Lower leg skin (tissue), 3 donors: ENCODE results near the gene TMEM242.

ENCODE experiments used
- CTCF ChIP-seq, 3 donors: fragments of 450-650 bp; IDR thresholded peaks; one replicate each; pipeline ENCODE4 v1.5.1; 2016; ENCODE audit warnings: antibody characterized with exemption in 3 of 3, mild to moderate bottlenecking in 3 of 3, moderate library complexity in 2 of 3
- POLR2A ChIP-seq, 2 donors: fragments of 450-650 bp; IDR thresholded peaks; one replicate each; pipeline ENCODE4 v1.6.1; 2016 to 2017; ENCODE audit warnings: antibody characterized with exemption in 2 of 2, mild to moderate bottlenecking in 1 of 2, moderate library complexity in 1 of 2

- TF ChIP-seq CTCF (IDR thresholded peaks at IDR 0.05) = no peak
- no peak for TF ChIP-seq POLR2A (IDR thresholded peaks at IDR 0.05)
Observed at GRCh38 chr6:157312757-157313156, 10.6 kb downstream of the TMEM242 start.
